HG03432 (cell line): ENCODE results near the gene COL25A1.
"Not testable (repeated sequence)": the region's sequence is repeated elsewhere in the genome, so short reads cannot be mapped to it uniquely, and the experiment has no call there.

Experiments
- ATAC-seq: cut with Tn5 transposase; IDR thresholded peaks from one replicate; pipeline ENCODE4 v1.9.1; 2021; ENCODE audit warnings: mild to moderate bottlenecking, moderate library complexity; ENCODE audit not compliant: unreplicated experiment

Gene COL25A1

DNA sequence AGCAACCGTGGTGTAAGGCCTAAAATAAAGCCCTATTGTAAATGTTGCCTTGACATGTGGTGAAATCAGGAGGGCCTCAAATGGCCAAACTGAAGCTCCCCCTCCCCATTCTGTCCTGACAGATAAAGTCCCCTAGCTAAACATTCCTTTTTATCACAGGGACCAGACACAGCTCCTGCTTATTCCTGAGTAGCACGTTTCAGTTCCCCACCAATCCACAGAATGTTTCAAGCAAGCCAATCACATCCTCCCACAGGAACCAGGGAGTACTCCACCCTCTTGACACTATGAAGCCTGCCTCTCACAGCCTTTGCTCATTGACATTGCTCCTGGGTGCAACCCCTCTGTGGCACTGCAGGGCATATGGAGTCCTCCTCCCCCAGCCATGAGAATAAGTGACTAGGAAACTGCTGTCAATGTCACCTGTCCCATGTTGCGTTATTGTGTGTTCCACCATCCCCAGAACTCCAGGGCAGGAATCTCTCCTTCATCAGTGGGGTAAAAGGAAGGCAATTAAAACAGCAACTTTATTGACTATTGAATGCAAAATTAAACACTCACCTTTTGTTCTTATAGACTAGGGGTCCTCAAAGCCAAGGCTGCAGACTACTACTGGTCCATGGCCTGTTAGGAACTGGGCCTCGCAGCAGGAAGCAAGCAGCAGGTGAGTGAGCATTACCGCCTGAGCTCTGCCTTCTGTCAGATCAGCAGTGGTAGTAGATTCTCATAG lies 128.1 kb downstream of the COL25A1 start:
- ATAC-seq: no peak

- ATAC-seq: no peak
Measured at GRCh38 chr4:109172301-109172700, 130.2 kb downstream of the COL25A1 start.

DNA sequence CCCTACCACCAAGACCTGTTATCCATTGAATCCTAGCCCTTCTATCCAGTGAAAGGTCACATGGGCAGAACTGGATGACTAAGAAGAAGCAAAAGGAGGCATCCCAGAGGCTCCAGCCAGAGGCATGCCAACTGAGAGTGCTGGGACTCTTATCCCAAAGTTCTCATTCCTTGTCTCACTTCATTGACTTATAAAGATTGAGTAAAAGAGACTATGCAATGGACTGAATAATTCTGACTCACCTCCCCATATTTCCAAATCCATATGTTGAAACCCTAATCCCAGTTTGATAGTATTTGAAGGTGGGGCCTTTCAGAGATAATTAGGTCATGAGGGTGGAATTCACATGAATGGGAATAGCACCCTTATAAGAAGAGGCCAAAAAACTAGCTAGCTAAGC lies 131.4 kb downstream of the COL25A1 start:
- no peak for ATAC-seq

GRCh38 chr4:109169170-109169569 lies 133.3 kb downstream of the COL25A1 start:
- ATAC-seq: no peak

DNA sequence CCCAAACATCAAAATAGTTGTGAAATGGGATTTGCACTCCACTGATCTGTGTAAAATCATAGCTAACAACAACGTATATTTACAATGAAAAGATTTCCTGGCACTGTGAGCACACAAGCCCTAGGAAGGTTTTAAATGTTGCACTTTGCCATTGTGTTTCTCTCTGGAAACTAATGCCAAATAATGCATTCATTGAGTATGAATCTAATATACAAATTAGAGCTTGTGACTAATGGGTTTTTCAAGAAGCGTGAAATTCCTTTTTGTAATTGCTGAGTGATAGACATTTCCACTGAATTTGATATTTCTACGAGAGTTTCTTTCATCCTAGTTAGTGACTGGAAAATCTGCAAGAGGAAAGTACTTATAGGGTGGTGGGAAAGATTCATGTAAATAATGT lies 135.9 kb downstream of the COL25A1 start:
- no peak for ATAC-seq

GRCh38 chr4:109166126-109166525 lies 136.3 kb downstream of the COL25A1 start:
- ATAC-seq: no peak

DNA sequence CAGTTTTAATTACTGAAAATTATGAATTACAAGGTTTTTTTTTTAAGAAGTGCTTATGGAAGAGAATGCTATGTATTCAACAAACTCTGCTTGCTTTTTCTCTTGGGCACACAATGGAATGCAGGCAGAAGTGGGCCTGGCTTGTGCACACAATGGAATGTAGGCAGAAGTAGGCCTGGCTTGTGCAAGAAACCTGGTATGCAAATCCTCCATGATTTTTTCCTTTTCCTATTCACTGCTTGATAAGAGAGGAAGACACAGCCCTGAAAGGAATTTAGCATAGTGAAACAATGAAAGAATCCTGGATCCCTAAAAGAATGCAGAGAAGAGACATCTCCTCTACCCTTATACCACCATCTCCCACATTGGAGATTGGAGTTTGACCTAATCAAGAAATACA lies 138.4 kb downstream of the COL25A1 start:
- no peak for ATAC-seq

DNA sequence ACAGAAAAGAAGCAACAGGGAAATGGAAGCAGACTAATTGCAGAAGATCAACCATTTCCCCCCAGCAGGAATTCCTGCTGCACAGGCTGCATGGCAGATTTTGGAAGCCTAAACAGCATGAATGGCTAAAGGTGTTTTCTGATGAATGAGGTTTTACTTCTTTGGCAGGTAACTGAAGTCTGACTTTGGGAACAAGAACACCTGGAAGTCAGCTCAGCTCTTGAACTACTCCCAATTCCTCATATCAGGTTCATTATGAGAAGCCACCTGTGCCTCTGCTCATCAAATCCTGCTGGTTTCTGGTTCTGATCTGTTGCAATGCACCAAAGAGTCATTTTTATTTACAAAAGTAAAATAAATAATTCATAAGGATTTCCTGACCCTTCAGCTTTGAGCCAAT lies 139.0 kb downstream of the COL25A1 start:
- no peak for ATAC-seq

DNA sequence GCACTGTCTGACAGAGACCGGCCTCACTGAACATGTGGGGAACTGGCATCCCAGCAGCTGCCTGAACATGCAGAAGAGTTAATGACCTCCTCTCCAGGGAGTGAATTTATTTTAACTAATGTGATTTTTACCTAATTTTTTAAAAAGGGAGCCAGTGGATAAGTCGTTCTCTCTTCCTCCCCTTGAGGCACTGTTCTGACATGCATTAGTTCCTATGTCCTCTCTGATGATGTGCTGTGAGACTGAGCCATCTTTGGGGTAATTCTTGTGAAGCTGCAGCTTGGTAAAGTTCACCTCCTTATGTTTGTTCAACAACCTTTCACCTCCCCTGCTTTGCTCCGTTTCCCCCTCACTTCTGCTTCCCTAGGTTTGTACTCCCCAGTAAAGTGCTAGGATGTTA lies 139.7 kb downstream of the COL25A1 start:
- ATAC-seq: no peak

GRCh38 chr4:109160494-109160893 lies 142.0 kb downstream of the COL25A1 start:
- ATAC-seq: no peak

DNA sequence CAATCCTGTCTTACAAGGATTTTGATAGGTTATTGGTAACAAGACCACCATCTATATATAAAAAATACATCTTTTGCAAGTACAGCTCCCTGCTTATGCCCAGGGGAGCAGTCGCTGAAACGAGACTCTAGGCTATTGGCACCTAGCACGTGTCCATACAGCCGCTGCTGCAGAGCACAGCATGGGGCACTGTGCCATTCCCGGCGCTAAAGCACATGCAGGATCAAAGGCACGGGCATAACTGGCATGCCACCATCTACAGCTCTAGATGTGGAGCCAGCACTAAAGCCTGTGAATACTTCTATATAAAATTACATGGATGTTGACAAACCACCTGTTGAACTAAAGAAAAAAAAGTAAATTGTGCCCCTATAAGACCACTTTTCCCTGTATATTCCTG lies 144.8 kb downstream of the COL25A1 start:
- ATAC-seq: no peak

- ATAC-seq: no peak
Measured at GRCh38 chr4:109157205-109157604, 145.3 kb downstream of the COL25A1 start.

DNA sequence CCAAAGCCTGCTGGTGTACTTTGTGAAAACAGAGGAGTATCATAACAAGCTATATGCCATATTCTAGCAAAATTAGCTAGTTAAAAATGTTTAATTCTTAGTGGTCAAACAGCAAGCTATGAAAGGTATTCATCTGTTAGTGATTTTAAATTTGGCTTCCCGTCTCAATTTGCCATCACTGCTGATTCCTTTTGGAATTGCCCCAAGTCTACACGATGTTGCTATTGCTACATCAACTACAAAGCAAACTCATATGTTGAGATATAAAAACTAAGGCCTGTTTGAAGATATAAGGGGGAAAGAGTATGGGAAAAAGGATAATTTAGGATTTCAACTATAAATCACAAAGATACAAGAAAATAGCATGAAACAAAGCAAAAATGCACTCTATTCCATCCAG lies 146.1 kb downstream of the COL25A1 start:
- no peak for ATAC-seq

DNA sequence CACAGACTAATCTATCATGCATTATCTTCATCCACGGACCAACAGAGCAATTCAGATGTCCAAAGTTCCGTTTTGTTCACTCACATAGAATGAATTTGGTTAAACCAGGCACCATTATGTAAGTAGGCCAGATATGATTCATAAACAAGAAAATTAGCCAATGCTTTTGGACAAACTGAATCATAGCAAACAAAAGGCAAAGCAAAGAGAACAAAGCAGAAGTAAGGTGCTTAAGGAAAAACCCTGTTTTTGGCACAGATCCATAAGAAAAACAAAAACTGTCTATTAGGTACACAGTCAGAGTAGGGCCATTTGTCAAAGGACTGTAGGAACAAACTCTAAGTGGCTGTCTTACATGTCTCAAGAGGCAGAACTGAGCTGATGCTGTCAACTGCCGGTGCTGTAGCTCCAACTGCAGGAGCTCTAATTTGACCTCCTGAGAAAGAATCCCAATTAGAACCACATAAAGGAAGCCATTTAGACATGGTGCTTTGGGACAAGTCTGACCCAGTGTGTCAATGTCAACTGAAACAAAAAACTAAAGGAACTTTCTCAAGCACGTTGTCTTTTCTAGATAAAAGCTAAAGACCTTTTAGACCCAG lies 146.7 kb downstream of the COL25A1 start:
- ATAC-seq: no peak

DNA sequence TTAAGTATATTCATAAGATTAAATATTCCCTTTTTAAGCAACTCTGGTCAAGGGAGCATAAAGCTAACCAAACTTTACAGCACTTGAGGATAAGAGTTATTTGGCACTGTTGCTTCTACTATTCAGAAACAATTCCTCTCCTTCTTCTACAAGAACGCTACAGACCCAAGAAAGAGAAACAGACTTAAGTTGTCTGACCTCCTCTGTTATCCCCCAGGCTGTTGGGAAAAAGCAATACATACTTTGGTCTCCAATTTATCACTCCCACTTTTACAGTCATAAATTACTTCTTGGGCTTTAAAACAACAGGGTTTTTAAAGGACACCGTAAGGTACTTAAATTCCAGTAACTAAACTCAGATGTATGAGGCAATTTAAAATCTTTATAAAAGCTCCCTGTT lies 147.4 kb downstream of the COL25A1 start:
- no peak for ATAC-seq

GRCh38 chr4:109154424-109154823 lies 148.0 kb downstream of the COL25A1 start:
- ATAC-seq: no peak

GRCh38 chr4:109149836-109150235 lies 152.6 kb downstream of the COL25A1 start:
- ATAC-seq: no peak

- ATAC-seq: no peak
Measured at GRCh38 chr4:109148577-109149075, 153.8 kb downstream of the COL25A1 start.

DNA sequence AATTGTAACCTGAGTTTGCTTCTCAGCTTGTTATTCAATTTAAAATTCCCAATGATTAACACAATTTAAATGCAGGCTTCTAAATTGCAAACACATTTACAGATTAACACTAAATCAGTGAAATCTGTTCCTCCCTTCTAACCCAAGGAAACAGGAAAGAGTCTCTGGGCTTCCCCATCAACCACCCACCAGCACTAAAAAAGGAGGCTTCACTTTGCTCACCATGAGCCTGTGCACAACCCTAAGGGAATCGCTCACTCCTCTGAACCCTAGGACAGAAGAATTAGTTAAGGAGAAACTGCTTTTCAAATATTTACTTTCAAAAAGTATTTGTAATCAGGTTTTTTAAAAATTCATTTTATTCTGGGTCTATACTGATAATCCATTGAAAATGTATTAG lies 155.3 kb downstream of the COL25A1 start:
- ATAC-seq: no peak

DNA sequence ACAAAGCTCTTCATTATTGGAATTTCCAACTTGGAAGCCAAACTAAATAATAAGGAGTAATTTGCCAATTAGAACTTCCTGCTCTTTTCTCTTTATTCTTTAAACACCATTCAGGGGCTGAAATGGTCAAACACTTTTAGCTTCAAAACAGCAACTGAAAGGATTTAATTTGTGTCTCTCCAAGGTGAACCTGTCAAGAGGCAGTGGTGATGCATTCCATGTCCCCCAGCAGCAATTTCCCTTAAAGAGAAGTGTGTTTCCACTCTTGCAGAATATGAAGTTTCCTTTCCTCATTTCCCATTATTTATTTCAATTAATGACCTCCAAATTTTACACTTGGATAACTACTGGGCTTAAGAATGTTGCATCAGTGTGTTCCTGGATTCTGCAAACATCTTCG lies 156.0 kb downstream of the COL25A1 start:
- ATAC-seq: no peak

GRCh38 chr4:109138125-109138524 lies 164.3 kb downstream of the COL25A1 start:
- not testable (repeated sequence) for ATAC-seq

- ATAC-seq: no peak
Measured at GRCh38 chr4:109134921-109135320, 167.5 kb downstream of the COL25A1 start.

DNA sequence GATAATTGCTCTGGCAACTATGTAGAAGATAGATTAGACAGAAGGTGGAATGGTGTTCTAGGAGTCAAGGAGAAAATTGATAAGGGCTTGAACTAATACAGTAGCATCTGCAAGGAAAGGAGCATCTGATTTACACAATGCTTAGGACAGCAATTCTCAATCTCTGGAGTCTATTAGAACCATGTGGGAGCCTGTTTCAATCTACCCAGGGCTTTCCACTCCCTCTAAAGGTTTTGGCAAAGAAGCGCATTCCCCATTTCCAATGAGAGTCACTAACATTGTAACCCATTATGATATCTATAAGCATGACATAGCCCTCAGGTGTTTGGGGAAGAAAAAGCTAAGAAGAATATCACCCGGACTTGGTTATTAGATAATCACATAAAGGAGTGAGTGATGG lies 168.2 kb downstream of the COL25A1 start:
- ATAC-seq: no peak
